GM06990 (cell line): ENCODE measurements around the gene KIAA1671.

Experiments used
- DNase-seq: peaks from one replicate; pipeline ENCODE4 v3.0.0-alpha.2; 2011; ENCODE audit not compliant: insufficient read length; ENCODE audit errors: extremely low read depth
- H3K27me3 ChIP-seq: replicated peaks from 2 replicates; pipeline ENCODE4 v1.6.0; 2011; ENCODE audit warnings: low read length; ENCODE audit not compliant: control insufficient read depth, insufficient read depth
- H3K36me3 ChIP-seq: 2 replicates; pipeline ENCODE4 v1.5.1; 2011; ENCODE audit warnings: low read length; ENCODE audit not compliant: control insufficient read depth, insufficient read depth
- H3K4me3 ChIP-seq: replicated peaks from 2 replicates; pipeline ENCODE4 v1.5.1; 2011; ENCODE audit warnings: low read depth, mild to moderate bottlenecking, control low read depth, low read length
- CTCF ChIP-seq: IDR thresholded peaks from 2 replicates; pipeline ENCODE4 v1.5.1; 2011; ENCODE audit warnings: low read length, control low read depth, mild to moderate bottlenecking, inconsistent platforms; ENCODE audit not compliant: insufficient read depth, poor library complexity, severe bottlenecking

The KIAA1671 gene

GRCh38 chr22:25127318-25127717 is 174.8 kb downstream of the KIAA1671 start:
- DNase-seq = no peak
- no peak for TF ChIP-seq CTCF
- H3K27me3 ChIP-seq = no peaks in the 10 kb centered on the region; the same call in 1 of the 2 replicates
- H3K36me3 ChIP-seq = no peaks in the 10 kb centered on the region
- no peak overlapping the region for H3K4me3 ChIP-seq

GRCh38 chr22:25130462-25130861 is 177.9 kb downstream of the KIAA1671 start:
- no peak for DNase-seq
- Histone ChIP-seq H3K36me3 (no peaks in the 10 kb centered on the region), H3K4me3 (no peak overlapping the region), H3K27me3 (no peaks in the 10 kb centered on the region; the same call in 1 of the 2 replicates)
- no peak for TF ChIP-seq CTCF

GRCh38 chr22:25131198-25131887 is 178.8 kb downstream of the KIAA1671 start:
- H3K36me3 ChIP-seq = no peaks in the 10 kb centered on the region
- DNase-seq = no peak
- no peak for TF ChIP-seq CTCF
- H3K27me3 ChIP-seq = no peaks in the 10 kb centered on the region; the same call in 1 of the 2 replicates
- H3K4me3 ChIP-seq = no peak overlapping the region

GRCh38 chr22:25134028-25134427 is 181.5 kb downstream of the KIAA1671 start:
- no peak for TF ChIP-seq CTCF
- no peak for DNase-seq
- Histone ChIP-seq H3K36me3 (no peaks in the 10 kb centered on the region), H3K27me3 (no peaks in the 10 kb centered on the region; the same call in 1 of the 2 replicates), H3K4me3 (no peak overlapping the region)

GRCh38 chr22:25134451-25134850 is 181.9 kb downstream of the KIAA1671 start:
- TF ChIP-seq CTCF = no peak

GRCh38 chr22:25136953-25137576 is 184.5 kb downstream of the KIAA1671 start:
- TF ChIP-seq CTCF = no peak
- no peak for DNase-seq
- Histone ChIP-seq H3K36me3 (no peaks in the 10 kb centered on the region), H3K27me3 (no peaks in the 10 kb centered on the region), H3K4me3 (no peak overlapping the region)

More at GRCh38 chr22:25134451-25134850, 181.9 kb downstream of the KIAA1671 start:
- DNase-seq = no peak
- no peaks in the 10 kb centered on the region; the same call in 1 of the 2 replicates for H3K27me3 ChIP-seq
- no peak overlapping the region for H3K4me3 ChIP-seq
- H3K36me3 ChIP-seq = no peaks in the 10 kb centered on the region
